OCI-LY7 (cell line): ENCODE measurements around the gene CT83.

Experiments used
- EZH2phosphoT487 ChIP-seq: fragments of 200-600 bp; sonication (generic); IDR thresholded peaks from 2 replicates; pipeline ENCODE4 v1.6.1; 2018; ENCODE audit warnings: low read depth, borderline replicate concordance, mild to moderate bottlenecking, mixed run types, antibody characterized with exemption, low read length, moderate library complexity, mixed read lengths
- TF ChIP-seq, protein P1 (sequence below): fragments of 200-600 bp; sonication (generic); conservative IDR thresholded peaks from 2 replicates; pipeline ENCODE4 v1.5.1; 2014; ENCODE audit warnings: mild to moderate bottlenecking, antibody characterized with exemption, low read length, moderate library complexity, mixed read lengths

DNA sequence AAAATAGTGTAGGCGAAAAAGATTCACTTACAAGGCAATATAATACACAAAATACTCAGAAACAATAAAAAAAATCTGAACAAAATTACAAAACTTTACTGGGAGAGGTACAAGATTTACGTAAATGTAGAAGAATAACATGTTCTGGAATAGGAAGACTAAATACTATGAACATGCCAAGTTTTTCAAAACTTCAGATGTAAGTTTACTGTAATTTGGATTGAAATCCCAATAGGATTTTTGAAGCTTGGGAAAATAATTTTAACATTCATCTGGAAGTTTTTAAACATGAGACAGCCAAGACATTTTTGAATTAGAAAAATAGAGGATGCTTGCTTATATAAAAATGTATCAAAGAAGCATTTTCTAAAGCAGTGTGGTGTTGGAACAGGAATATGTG is 30.5 kb upstream of the CT83 start:
- TF ChIP-seq, protein P1, sequence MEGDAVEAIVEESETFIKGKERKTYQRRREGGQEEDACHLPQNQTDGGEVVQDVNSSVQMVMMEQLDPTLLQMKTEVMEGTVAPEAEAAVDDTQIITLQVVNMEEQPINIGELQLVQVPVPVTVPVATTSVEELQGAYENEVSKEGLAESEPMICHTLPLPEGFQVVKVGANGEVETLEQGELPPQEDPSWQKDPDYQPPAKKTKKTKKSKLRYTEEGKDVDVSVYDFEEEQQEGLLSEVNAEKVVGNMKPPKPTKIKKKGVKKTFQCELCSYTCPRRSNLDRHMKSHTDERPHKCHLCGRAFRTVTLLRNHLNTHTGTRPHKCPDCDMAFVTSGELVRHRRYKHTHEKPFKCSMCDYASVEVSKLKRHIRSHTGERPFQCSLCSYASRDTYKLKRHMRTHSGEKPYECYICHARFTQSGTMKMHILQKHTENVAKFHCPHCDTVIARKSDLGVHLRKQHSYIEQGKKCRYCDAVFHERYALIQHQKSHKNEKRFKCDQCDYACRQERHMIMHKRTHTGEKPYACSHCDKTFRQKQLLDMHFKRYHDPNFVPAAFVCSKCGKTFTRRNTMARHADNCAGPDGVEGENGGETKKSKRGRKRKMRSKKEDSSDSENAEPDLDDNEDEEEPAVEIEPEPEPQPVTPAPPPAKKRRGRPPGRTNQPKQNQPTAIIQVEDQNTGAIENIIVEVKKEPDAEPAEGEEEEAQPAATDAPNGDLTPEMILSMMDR = no peak
- no peak for TF ChIP-seq EZH2phosphoT487
